Amygdala (tissue), 56 donors: ENCODE measurements around the gene ZNF423.

Experiments used
- DNase-seq, 56 donors: peaks; one replicate each; lab custom pipeline; 2025; lab: John Stamatoyannopoulos, UW

The ZNF423 gene

DNA sequence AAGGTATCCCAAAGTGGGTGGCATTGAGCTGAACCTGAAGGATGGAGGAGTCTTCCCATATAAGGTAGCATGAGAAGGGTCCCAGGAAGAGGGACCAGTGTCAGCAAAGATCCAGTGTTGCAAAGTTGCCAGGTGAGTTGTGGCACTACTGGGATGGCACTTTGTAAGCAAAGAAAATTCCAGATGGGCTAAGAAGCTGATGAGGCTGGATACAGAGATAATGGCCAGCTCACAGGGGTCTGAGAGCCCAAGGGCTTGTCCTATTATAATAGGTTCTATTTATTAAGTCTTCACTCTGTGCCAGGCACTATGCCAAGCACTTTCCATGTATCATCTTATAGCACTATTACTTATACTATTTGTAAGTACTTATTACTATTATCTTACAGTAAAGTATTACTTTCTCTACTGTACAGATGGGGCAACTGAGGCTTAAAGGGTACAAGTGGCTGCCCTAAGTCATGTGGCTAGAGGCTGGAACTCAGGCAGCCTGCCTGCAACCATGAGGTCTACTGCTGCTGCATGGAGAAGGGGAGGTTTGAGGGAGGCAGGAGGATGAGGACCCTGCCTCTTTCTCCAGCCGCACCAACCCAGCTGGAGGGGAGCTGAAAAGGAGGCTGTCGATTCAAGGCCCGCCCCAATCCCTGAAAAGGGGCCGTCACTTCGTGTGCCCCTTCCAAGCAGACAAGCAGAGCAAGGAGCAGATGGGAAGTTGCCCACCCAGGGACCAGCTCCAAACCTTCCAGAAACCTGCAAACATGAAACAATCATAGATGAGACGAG is 395.8 kb downstream of the ZNF423 start:
- no peak for DNase-seq

DNA sequence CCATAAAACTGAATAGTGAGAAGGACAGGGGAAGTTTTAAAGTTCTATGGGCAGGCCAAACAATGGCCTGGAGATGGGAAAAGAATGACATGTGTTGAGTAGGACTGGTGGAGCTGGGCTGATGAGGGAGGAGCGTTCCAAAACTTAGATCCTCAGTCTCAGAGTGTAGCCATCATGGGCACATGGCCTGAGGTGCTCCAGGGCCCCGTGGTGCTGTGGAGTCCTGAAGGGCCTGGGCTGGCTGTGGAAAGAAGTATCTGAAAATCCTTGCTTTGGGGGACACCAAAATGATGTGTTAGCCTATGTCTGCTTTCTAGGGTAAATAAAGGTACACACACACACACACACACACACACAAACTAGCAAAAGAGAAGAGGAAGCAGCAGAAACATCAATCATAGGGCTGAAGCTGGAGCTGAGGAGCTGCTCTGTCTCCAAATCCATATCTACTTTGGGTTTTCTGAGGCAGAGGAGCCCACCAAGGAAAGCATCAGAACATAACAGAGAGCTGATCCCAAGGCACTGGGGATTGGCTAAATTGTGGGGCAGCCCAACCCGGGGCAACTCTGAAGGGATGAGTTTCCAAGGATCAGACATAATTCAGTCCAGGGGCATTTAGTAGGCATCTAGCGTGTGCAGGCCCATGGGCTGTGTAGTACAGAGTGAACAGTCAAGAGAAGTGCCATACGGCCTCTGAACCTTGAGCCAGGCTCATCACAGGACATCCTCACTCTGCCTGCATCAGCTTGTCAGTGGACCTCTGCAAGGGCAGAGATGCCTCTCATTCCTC is 397.1 kb downstream of the ZNF423 start:
- DNase-seq = no peak

DNA sequence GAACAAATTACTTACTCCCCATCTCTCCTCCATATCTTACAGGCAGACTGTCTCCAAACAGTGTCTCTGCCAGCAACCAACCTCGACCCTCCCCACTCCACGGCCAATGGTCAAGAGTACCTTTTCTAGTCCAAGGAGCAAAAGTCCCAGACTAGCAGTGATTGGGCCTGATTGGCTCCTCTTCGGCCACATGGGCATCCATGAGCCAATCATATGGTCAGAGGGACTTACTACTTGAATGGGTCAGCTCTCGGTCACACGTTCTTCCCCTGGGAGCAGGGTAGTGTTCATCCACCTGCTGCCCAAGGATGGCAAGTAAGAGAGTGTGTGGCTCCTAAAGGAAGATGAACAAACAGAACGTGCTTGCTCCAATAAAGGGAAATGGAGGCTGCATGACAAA is 397.7 kb downstream of the ZNF423 start:
- no peak for DNase-seq

DNA sequence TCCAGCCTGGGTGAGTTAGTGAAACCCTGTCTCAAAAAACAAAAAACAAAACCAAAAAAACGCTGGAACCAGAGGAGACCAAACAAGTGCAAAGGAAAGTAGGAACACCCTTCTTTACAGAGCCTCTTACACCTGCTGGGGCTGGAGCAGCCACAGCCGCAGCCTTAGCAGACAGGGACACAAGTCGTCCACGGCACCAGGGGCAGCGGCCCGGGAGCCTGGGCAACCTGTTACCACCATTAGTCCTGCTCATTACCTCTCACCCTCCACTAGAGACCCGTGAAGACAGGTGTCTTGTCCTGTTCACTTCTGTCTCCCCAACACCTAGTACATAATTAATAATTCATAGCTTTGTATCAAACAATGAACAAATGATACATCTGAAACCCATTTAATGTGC is 398.7 kb downstream of the ZNF423 start:
- no peak for DNase-seq

DNA sequence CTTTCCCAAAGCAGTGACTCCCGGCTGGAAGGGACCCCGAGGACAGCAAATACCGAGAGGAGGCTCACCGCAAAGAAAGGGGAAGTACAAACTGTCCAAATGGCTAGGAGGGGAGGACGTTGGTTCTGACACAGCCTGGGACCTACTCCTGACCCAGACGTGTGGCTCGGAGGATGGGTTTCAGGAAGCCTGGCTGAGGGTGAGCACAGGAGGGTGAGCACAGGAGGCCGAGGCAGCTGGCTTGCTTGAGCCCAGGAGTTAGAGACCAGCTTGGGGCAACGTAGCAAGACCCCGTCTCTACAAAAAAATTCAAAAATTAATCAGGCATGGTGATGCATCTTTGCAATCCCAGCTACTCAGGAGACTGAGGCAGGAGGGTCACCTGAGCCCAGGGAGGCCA is 399.1 kb downstream of the ZNF423 start:
- DNase-seq = no peak

DNA sequence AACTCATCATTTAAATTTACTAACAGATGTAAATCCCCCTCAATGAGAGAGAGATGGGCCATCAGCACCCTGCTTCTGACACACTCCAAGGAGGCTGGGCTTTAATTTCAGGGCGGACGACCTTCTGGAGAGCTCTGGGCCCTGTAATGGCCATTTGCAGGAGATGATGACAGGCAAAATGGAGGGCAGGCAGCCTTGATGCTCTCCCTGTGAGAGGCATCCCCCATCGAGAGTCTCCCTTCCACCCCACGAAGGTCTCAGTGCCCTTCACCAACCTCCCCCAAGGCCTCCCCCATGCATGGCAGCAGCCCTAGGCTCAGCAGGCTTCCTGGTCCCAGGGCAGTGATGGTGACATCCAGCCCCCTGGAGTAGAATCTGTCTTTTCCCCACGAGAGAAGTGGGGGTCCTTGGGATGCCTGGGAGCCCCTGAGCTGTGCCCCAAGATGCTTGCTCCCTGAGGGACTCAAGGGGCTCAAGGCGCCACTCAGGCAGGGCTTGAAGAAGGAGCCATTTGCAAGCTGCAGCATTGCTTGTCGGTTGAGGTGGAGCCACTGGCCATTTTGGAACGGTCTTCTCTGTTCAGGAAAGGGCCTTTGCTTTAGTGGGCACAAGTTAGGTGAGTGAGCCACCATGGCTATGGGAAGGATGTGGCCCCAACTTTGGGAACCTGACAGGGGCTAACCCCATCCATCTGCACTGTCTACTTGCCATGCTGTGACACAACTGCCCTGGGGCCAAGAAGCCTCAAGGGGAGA is 399.7 kb downstream of the ZNF423 start:
- no peak for DNase-seq

DNA sequence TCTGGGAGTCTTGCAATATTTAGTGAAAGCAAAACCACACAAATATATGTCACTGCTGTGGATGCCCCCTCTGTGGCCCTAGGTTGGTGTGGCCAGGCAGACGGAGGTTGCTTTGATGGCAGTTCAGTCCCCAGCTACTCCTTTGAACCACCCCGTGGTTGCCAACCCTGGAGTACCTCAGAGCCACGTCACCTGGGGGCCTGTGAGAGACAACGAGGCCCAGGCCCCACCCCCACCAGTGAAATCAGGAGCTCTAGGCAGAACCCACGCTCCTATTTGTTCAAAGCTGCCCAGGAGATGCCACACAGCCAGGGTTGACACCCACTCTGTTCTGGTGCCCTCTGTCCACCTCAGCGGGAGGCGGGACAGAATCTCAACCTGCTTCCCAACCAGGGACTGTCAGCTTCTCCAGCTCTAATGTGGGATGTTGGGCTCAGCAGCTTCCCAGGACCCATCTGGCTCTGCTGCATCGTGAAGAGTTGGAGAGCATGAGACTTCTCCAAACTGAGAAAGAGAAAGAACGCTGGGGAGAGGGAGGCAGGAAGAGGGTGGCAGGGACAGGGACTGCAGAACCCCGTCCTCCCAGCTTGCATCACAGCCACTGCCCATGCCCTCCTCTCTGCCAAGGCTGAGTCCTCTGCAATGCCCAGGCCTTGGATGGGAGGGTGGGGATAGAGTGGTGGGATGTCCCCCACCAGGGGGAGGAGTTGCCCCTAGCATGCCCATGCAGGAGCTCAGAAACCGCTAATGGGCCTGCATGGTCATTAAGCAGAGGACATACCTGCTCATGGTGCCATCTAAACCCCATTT is 400.5 kb downstream of the ZNF423 start:
- DNase-seq = no peak

DNA sequence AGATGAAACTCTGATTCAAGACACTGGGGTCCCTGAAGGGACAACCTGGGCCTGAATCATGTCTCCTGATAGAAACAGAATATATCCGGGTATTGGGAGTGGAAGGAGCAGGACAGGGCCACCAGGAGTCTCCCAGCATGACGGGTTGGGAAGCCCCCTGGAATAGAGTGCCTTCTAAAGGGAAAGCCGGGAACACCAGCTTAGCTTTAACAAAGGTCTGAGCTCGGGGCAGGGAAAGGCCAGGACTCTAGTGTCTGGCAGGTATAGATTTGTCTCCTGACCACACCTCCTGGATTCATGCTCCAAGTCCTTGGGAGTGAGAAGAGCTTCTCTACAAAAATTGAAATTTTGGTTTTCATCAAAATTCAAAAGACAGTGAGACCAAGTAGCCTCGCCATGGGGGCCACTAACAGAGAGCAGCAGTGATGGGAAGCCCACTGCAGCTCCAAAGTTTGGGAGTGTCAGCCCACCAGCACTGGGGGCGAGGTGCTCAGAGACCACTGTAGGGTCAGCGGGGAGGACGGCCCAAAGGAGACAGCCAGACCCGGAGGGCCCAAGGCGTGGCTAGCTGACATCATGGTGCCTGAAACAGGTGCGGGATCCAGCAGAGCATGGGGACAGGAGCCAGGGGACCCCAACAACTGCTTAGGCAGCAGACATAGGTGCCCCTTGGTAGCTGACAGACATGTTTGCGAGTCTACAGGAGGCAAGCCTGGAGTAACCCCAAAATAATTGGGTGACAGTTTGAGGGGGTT is 401.3 kb downstream of the ZNF423 start:
- no peak for DNase-seq

DNA sequence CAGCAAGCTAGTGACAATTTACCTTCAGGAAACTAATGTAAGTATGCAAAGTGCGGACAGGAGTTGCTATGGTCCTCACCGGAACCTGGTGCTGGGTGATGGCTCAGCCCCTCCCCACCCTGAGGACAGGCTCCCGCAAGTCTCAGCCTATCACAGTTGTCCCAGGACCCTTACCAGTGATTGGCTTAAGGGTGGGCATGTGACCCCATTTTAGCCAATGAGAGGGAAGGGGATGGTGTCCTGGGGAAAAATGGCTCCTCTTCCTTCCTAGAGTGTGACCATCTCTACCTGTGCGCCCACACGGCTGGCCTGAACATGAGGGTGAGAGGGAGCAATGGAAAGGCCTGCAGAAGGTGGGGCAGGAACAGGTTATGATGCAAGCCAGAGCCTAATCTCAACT is 401.9 kb downstream of the ZNF423 start:
- DNase-seq = no peak

DNA sequence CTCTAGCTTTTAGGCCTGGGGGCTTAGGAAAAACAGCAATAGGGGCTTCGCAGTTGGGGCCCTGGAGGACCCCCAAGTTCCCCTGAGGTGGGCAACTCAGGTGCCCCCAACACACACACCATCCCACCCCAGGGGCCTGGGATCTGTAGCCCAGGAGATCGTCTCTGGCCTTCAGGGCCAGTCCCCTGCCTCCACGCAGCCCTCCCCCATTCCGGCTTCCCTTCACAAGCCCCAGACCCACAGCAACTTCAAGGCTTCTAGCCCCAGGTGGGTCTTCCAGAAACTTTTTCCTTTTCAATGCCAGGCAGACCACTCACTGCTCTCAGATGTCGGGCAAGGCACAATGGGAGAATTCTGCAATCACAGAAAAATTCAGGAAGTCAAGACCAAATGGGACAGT is 402.9 kb downstream of the ZNF423 start:
- DNase-seq = no peak

DNA sequence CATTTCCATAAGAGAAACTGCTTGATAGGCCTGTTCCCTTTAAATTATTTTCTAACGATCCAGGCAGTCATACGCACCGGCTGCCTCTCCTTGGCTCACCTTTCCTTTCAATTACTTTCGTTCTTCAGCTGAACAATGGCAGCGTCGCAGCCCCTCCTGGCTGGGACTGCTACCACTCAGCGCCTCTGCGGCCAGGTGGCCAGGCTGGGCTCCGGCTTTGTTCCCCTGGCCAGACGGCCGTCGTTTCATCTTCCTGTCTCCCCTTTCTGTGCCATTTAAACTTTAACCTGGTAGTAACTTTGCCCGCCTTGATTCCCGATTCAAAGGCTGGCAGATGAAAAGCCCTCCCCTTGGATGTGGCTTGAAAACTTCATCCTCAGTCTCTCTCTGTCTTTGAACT is 403.3 kb downstream of the ZNF423 start:
- no peak for DNase-seq

DNA sequence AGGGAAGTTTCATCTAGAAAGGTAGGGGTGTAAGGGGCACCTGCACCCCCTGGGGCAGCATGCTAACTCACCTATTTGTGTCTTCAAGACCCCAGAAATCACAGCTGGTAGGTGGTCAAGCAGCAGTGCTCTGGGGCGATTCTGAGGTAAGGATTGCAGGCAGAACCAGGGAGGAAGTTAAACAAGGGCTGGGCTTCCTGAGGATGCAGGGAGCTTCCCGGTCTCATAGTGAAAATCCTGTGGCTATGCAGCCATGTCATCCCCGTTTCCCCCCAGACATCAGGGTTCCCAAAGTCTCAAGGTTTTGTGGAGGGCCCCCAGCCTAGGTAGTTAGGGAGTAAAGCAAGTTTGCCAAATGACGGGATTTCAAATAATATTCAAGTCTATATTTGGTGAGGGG is 403.8 kb downstream of the ZNF423 start:
- DNase-seq = no peak

DNA sequence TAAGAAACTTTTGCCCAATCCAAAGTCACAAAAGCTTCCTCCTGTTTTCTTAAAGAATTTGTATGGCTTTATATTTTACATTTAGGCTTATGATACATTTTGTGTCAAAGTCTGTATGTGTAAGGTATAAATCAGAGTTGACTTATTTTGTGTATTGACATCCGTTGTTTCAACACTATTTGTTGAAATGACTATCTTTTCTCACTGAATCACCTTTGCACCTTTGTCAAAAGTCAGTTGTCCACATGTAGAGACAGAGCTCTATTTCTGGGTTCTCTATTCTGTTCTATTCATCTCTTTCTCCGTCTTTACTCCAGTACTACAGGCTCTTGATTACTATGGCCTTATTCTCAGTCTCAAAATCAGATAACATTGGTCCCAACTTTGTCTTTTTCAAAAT is 409.1 kb downstream of the ZNF423 start:
- no peak for DNase-seq

DNA sequence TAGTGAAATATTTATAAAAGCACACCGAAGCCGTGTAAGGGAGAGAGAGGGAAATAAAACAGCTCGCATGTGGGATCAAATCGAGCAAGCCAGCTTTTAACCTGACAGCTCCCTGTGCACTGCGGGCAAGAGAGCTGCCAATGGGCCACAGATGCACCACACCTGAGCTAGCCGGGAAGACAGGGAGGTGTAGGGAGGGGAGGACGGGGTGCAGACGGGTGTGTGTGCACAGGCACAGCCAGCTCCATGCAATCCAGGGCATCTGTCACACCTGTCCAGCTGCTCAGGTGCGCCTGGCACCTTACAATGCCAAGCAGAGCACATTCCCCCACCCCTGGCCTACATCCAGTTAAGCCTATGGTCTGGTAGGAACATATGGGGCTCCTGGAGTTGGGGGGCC is 412.3 kb downstream of the ZNF423 start:
- DNase-seq = no peak

DNA sequence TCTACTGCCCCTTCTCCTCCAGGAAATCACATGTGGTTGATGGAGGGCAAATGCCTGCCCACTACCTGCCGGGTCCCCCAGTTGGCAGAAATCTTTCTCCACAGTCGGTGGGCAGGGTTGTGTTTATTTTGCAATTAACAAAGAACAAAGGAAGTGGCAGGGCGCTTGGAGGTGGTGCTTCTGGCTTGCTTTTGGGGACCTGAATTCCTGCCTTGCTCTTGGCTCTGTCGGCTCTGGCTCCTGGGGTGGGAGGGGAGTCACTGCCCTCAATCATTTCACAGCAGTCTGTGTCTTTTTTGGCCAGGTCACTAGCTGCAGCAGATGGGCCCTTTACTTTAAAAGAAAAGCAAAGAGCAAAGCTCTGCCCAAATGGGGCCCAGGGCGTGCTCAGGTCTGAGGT is 413.1 kb downstream of the ZNF423 start:
- no peak for DNase-seq

DNA sequence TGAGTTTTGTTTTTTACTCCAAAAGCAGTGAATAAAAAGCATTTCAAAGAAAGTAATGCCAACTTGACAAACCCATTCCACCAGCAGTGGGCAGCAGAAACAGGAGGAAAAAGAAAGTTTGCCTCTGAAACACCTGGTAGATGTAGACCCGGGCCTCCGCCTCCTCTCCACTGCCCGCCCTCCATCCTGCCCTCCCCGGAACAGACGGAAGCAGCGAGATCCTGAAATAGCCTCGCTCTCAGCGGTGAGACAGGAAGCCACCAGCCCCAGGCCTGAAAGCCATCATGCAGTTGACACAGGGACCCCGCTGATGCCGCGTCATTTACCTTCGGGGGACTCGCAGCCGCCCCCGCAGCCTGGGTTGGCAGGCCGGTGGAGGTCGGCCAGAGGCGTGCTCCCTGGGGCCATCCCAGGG is 414.5 kb downstream of the ZNF423 start:
- no peak for DNase-seq

DNA sequence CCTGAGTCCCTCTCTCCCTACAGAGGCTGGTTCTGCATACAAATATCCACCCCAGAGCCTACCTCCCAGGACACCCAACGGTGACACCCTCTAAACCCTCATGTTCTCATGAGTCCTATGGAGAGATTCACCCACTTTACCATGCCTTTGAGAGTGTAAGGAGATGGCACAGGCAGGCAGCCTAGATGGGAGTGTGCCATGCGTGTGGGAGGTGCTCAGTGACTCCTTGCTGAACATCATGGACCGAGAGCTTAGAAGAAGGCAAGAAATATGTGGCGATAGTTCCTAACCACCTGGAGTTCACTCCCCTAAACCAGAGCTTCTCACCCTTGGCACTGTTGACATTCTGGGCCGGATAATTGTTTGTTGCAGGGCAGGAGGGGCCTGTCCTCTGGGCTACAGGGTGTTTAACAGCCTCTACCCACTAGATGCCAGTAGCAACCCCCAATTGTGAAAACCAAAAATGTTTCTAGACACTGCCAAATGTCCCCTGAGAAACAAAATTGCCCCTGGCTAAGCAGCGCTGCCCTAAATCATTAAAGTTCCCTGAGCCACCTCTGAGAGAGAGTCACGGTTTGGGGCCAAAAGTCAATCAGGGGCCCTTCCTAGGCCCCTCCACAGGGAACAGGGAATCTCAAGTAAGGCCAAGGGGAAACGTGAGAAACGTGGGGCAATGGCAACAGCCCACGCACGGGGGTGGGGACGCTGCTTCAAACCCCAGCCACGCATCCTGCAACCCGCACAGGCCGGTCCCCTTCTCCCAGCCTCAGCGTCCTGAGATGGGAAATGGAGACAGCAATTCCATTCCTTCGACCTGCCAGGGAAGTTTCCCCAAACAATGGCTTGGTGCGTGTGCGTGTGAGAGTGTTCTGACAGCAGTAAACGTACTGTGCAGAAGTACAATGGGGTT is 415.5 kb downstream of the ZNF423 start:
- peak in 1 of 56 donors; percentile 6 for DNase-seq

DNA sequence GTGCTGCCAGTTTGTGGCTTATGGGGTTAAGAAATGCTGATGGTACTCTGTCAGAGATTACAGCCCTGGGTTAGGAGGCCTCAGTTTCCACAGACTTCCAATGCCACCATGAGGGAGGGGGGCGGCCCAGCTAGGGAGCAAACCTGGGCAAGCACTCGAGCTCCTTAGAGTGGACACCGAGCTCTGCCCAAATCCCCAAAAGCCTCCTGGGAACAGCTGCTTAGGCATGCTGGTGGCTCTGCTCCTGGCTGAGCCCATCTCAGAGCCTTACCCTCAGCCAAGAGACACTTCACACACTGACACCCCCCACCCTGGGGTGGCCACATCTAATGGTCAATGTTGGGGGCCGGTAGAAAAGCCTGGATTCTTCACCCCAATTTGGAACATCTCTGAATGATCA is 416.2 kb downstream of the ZNF423 start:
- no peak for DNase-seq

DNA sequence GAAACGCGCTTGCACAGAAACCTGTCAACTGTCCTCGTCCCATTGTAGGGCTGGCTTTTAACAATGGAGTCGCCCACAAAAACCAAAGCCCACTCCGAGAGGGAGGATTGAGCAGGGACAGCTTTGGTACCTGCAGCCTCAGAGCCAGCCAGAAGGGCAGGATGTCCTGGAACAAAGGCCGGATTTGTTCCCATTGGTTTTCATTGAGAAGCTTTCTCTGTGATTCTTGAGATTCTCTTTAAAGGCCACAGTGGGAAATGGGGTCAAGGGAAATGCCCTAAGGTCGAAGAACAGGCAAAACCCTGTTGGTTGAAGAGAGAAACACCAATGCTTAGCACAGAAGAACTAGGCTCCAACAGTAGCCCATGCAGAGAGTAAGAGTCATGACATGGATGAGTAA is 416.9 kb downstream of the ZNF423 start:
- no peak for DNase-seq
